Measurements from ENCODE around the gene ETS2.

ETS2 gene

DNA sequence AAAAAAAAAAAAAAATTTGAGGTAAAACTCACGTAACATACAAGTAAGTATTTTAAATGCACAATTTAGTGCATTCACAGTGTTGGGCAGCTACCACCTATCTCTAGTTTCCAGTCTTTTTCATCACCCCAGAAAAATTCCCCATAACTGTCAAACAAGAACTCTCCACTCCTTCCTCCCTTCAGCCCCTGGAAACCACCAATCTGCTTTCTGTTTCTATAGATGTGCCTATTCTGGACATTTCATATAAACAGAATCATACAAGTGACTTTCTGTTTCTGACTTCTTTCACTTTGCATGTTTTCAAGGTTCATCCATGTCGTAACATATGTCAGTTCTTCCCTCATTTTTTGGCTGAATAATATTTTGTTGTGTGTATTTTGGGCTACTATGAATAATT lies 24.9 kb upstream of the ETS2 start:
- no peak for DNase-seq

DNA sequence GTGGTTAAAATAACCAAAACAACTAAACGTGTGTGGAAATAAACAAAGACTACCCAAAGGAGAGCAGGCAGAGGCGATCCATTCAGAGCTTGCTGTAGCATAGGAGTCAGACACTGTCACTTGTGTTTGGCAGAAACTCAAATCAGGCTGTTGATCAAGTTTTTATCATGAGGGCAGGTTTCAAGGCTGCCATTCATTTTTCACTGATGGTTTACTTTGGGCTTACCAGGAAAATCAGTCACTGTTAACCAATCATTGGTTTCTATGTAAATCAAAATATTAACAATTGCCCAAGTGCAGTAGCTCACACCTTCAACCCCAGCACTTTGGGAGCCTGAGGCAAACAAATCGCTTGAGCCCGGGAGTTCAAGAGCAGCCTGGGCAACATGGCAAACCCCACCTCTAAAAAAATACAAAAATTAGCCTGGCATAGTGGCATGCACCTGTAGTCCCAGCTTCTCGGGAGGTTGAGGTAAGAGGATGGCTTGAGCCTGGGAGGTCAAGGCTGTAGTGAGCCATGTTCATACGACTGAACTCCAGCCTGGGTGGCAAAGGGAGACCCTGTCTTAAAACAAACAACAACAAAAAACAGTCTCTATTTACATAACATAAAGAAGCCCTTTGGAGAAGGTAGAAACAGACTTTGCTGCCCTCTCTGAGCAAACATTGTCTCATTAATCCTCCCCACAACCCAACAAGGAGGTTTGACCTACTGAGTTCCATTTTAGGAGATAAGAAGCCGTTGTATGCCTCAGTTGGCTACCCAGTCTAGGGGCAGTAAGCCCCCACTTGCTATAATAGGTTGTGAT lies 21.1 kb upstream of the ETS2 start:
- no peak for DNase-seq

DNA sequence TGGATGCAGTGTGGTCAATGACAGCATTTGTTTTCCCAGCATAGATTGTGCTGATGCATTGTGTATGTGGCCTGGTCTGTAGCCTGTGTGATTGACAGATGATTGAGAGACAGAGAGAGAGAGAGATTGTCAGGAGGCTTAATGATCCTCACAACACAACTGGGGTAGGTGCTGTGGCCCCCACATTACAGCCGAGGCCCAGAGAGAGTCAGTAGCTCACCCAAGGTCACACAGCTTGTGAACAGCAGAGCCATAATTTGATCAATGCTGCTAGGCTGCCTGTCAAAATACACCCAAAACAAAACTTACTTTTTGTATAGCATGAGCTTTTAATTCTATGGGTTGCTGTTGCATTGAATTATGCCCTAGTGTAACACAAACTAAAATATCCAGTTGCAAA lies 20.2 kb upstream of the ETS2 start:
- no peak for DNase-seq

DNA sequence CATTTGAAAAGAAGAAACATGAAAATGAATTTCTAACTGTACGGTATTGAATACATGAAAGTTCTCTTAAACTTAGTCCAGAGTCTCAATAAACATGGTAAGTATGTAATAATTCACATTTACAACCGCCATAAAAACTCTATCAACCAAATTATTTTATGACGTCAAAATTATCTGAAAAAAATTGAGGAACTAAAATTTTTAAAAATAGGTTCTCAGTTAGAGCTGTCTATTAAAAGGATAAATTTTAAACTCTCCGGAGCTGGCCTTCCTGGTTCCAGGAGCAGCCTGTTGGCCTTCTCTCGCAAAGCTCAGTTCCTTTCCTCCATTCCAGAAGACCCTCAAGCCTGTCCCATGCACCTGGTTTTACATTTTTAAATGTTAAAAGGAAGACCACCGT lies 18.7 kb upstream of the ETS2 start:
- DNase-seq = no peak

DNA sequence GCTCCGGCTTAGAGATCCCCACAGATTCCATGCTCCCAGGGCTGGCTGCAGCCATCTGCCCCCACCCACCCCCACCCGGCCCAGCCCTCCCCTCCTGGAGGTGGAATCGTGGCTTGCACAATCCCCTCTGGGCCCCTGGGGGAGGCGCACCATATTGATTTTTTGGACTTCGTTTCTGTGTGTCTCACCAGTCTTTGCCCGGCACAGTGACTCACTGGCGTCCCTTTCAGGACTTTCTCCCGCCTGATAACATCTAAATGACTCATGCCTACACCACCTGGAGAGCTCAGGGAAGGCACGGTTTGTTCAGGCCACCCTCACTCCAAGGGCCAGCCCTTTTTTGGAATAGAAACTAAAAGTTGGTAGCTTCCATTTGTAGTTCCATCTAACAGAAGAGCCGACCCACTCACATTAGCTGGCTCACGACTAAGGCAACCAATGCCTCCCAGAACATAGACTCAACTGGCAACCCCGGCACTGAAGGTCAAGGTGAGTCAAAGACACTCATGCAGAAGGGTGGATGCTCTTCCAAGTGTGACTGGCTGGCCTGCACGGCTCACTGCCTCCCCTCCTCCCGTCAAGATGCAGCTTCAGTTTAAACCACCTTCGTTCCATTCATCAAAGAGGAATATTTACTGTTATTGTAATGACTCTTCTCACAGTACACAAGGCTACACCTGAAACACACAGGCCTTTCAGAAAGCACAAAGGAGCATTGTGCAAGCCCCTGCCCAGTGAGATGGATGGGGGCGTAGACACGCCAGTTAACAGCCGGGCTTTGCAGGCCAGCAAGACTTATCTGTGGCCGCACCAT lies 18.1 kb upstream of the ETS2 start:
- no peak for DNase-seq

DNA sequence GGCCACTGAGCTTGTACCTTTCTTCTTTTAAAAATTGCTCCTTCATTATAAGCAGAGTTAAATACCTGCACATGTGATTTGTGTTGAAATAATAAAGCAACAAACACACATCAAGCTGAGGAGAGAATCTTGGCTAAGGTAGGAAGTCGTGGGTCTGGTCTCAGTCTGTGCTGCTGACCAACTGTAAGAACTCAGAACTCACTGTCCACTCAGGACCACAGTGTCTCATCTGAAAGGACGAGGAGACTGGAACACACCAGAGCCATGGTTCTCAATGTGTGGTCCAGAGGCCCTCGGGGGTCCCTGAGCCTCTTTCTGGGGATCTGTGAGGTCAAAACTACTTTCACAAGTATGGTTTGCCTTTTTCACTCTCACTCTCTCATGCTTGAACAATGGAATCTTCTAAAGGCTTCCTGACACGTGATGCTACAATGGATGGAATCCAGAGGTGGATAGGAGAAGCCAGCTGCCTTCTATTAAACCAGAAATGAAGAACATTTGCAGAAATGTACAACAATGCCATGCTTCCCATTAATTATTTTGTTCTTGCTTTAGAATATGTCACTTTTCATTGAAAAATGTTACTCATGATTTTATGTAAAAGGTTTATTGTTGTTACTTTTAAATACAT lies 17.3 kb upstream of the ETS2 start:
- no peak for DNase-seq

DNA sequence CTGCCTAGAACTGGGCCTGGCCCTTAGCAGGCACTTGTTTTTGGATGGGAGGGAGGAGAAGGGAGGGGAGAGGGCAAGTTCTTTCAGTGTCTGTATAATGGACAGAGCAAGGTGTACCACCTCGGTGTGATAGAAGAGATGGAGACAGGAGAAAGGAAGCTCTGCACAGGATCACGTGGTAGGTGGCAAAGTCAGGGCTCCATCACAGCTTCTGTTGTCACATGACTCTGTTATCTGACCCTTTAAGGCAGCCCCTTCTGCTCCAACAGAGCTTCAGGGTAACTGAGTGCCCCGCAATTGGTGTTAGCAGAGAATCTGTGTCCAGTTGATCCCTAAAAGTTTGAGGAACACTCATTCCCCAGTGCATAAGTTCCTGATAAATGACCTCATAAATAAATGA lies 16.5 kb upstream of the ETS2 start:
- no peak for DNase-seq

DNA sequence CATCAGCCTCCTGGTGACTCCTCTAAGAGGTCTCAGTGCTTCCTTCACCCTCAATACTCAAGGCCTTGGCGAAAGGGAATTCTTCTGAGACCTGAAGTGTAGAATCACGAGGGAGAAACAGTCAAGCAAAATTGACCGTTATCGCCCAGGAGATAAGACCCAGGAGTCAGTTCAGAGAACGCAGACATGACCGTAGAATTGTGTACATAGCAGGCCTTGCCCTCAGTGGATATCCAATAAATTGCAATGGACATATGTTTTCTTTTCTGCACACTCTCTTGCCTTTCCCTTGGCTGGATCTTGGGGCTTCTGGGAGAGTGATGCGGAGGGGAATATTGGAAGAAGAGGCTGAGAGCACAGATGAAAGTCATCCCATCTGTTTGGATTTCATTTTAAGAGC lies 15.7 kb upstream of the ETS2 start:
- no peak for DNase-seq

DNA sequence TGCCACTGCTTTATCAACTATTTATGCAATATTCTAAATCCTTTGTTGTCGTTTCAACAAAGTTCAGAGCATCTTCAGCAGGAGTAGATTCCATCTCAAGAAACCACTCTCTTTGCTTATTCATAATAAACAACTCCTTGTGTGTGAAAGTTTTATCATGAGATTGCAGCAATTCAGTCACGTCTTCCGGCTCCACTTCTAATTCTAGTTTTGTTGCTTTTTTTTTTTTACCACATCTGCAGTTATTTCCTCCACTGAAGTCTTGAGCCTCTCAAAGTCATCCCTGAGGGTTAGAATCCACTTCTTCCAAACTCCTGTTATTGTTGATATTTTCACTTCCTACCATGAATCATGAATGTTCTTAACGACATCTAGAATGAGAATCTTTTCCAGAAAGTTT lies 14.8 kb upstream of the ETS2 start:
- no peak for DNase-seq

DNA sequence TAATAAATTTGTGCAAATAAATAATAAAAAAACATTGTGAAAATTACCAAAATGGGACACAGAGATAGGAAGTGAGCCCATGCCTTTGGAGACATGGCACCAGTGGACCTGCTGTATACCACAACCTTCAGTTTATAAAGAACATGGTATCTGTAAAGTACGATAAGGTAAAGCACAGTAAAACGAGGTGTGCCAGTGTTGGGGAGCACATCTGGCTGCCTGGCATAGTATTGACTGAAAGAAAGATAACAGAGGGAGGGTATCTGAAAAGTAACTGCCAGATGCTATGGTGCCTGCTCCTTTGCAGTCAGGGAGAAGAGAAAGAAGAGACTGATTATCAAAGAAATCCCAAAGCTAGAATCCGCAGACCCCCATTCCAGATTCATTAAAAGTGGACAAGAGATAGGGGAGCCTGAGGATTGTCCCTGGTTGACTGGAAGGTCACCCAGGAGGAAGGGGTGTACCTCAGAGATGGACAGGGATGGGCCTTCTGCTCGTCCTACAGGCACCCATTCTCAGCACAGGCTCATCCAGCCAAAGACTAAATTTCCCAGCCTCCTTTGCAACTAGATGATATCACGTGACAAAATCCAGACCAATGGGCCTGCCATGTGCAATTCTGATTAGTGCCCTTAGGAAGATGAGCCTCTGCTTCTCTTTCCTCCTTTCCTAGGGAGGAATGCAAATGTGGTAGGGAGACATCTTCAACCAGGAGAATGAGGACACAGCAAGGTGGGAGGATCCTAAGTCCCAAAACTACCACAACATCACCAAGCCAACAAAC lies 12.9 kb upstream of the ETS2 start:
- no peak for DNase-seq

DNA sequence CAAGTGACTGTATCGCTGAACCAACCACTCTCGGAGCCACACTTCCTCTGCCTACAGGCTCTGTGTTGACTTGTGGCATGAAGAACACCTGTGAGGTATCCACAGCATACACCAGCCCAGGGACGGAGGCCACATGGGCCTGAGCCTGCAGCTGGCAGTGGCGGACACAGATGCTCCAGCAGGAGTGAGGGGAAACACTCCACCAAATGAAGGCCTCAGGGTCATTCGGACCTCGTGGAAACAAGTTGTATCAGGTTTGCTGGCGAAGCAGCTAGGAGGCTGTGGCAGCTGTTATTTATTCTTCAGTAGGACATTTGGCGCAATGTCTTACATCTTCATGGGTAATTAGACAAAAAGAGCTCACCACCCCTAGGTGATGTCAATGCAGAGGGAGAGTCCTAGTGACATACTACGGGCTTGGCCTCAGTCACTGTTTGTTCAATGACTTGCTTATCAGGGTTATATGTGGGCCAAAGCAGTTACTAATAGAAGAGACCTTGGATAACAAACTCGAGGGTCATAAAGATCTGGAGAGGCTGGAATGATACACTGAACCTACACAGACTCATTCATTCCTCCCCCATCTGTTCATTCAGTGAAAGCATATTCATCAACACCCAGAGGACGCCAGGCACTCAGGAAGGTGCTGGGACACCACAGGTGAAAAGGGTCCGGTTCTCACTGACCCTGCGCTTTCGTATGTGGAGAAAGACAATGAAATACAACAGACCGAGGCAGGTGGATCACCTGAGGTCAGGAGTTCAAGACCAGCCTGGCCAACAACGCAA lies 11.6 kb upstream of the ETS2 start:
- no peak for DNase-seq

DNA sequence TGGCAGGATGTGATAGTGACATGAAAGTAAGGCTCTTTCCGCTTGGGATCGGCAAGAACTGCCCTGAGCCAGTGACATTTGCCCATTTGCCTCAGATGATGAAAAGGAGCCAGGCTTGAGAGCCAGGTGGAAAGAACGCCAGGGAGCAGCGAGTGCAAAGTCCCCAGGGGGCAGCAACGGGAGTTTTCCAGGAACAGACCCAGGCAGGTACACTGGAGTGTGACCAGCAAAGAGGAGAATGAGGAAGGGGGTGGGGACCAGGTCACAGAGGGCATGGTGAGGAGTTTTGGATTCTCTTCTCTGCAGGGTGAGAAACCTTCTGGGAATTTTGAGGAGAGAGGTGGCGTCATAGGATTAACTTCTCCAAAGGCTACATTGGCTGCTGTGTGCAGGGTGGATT lies 10.8 kb upstream of the ETS2 start:
- no peak for DNase-seq

DNA sequence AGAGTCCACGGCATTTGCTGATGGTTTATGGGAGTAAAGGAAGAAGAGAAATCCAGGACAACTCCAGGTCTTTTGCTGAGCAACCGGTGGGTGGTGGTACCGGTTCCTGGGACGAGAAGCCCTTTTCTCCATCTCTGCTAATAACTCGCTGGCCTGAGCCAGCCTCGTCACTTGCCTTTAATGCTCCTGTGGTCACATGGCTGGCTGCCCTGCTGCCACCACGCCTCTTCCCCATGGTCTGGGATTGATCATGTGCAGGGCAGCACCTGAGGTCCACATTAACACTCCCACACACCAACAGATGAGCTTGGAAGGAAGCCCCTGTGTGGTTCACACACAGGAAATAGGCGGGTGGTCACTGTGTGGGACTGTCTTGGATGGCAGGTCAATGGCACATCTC lies 10.3 kb upstream of the ETS2 start:
- no peak for DNase-seq

DNA sequence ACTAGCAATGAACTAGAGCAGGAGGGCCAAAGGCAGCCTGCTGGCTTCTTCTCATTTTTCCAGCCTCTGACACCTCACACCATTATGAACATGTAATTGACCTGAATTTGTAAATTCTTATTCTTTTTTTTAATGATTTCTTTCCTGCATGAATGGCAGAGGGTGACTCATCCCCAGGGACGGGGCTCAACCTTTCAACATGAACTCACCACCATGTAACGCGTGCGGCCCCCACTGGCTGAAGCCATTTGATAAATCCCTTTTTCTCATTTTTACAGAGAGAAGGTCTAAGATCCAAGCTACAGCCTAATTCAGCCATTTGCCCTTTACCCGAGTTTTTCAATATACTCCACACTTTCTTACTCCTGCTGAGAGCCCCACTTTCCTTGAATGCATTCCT lies 9.3 kb upstream of the ETS2 start:
- DNase-seq = no peak

DNA sequence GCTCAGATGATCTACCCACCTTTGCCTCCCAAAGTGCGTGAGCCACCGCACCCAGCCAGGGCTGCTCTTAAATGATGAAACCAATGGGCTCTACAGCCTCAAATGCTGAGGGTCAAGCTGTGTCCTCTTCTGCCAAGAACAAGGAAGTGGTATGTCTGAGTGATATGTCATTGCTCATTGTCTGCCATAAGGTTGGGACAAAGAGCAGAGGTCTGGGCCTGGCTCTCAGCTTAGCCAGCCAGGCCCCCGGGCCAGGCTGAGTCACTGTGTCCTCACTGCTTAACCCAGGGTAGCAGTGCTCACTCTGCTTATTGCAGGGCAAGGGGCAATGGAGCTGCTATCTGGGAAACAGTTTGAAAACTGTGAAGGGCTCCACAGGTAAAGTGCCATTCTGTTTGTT lies 8.3 kb upstream of the ETS2 start:
- DNase-seq = no peak

DNA sequence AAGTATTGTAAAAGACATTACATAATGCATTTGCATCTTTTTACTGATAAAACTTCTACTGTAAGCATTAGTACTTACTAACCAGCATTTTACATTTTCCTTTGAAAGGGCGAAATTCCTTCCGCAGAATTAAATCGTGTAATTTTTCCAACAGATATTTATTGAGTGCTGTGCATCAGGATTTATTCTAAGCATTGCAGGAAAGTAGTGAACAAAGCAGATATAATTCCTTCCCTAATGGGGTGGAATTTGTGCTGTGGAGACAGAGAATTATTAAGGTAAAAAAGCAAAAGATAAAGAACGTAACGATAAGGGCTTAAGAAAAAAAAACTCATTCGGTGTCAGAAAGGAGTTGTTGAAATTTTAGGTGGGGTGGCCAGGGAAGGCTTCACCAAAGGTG lies 7.6 kb upstream of the ETS2 start:
- no peak for DNase-seq

DNA sequence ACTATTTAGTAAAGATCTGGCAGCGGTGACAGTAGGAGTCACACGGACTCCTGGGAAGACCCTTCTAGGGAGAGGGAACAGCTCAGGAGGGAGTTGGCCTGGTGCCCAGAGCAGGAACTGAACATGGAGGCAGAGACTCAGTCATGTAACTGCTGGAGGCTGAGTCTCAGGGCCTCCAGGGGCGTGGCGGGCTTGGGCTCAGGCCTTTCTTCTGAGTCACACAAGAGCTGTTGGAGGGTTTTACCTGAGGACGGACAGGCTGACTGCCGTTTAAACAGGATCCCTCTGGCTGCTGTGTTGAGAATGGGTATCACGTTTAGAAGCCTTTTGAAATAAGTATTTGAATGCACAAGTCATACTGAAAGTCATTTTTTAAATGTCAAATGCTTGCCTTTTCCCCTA lies 7.2 kb upstream of the ETS2 start:
- DNase-seq = no peak

DNA sequence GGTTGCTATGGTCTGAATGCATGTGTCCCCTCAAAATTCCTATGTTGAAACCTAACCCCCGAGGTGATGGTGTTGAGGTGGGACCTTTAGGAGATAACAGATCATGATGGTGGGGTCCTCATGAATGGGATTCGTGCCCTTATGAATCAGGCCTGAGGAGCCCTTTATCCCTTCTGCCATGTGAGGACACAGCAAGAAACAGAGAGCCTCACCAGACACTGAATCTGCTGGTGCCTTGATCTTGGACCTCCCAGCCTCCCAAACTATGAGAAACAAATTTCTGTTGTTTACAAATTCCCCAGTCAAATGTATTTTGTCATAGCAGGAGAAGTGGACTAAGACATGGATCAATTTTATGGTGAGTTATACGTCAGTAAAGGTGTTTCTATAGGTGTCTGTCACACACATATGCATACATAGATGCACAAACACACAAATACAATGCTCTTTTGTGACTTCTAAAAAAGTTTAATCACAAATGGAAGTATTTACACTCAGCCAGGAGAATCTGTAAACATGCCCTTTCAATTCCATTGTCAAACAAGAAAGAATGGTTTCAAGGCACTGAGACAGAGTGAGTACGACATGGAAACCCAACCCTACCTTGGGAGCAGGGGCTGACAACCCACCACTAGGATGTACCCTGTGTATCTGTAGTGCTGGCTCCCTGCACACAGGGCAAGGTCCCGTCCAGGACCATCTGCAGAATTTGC lies 5.5 kb upstream of the ETS2 start:
- DNase-seq = no peak

DNA sequence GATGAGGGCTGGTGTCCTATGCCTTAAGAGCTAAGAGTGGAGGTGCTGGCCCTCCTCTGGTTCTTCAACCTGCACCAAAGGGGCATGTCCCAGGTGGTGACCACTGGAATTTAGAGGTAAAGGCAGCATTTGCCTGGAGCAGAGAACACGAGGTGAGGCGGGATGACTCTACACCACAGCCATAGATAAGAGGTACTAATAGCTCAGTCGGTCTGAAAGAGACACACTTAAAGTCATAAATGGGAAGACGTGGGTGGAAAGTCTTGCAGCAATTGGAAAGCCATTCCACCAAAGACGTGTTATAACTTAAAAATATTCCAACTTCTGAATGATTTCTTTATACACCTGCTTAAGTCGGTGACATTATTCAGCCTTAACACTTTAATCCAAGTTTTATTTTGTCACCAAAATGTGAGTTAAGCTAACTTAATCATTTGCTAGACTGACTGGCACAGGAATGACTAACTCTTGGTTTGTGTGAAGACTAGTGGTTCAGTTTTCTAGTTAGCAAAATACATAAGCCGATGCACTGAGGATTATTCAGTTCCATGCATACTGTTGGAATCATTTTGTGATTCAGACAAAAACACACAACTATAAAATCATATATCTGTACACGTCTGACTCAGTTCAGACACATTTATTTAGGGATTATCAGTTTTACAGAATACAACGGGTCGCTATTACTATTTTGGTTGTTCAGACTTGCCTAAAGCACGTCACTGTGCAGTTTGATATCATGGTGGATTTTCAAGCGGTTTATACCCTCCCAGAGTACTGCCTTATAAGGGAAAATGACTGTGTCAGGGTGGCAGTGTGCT lies 4.6 kb upstream of the ETS2 start:
- DNase-seq = no peak

Data from SIG-M5 (cell line).